ENCODE data around the gene TBL1X. TPM values are rescaled to one million over a fixed set of nuclear protein-coding genes. Genes with fewer than 3 reads are reported as not detected.

TBL1X gene
- polyA plus RNA-seq, 3 donors, result 12.5 to 19.5 (median 13.8) TPM

DNA sequence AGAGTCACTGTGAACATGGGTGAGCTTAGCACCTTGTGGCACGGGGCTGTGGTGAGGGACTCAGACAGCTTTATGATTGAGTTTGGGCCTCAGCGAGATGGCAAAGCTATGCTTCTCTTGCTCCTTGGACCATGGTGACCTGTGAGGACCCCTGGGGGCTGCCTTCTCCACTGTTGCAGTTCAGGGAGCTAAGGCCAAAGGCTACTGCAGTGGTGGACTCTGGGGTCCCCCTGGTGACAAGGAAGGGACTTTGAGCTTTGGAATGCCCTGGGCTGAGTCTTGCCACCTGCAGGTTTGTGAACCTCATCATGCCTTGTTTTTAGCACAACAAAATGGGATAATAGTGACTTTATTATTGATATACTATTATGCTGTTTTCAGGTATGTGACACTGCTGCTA, 36.5 kb downstream of the TBL1X start:
- Mint-ChIP-seq H3K4me3 (no peak overlapping the region), H3K27ac (no peak overlapping the region), H3K27me3 (ENCODE audit: low read depth in 3 of 3) (peaks cover 0 to 43% (median 0%) of the 10 kb centered on the region in 3 donors), H3K9me3 (peaks cover 0 to 12% (median 2%) of the 10 kb centered on the region in 7 donors), H3K4me1 (peaks cover 4% of the 10 kb centered on the region), H3K36me3 (peaks cover 42% of the 10 kb centered on the region in 2 donors)
- no peaks in the 10 kb centered on the region for H3K9me3 ChIP-seq (replicated peaks in 1 of 2; ENCODE audit: control insufficient read depth in 1 of 2, insufficient read depth in 1 of 2, low read length in 2 of 2)
- no peaks in the 10 kb centered on the region for H3K4me1 ChIP-seq (ENCODE audit: control insufficient read depth in 1 of 2, insufficient read depth in 2 of 2, low read length in 2 of 2)
- WGBS (ENCODE audit: insufficient coverage), result no CpG with 5 or more reads among the region's 2 CpGs
- no peaks in the 10 kb centered on the region for H3K27me3 ChIP-seq (ENCODE audit: control insufficient read depth in 2 of 2, insufficient read depth in 2 of 2, low read length in 2 of 2)
- H3K4me3 ChIP-seq (replicated peaks in 1 of 3; ENCODE audit: low read depth in 2 of 3, low read length in 3 of 3), result no peak overlapping the region
- TF ChIP-seq, protein P1, sequence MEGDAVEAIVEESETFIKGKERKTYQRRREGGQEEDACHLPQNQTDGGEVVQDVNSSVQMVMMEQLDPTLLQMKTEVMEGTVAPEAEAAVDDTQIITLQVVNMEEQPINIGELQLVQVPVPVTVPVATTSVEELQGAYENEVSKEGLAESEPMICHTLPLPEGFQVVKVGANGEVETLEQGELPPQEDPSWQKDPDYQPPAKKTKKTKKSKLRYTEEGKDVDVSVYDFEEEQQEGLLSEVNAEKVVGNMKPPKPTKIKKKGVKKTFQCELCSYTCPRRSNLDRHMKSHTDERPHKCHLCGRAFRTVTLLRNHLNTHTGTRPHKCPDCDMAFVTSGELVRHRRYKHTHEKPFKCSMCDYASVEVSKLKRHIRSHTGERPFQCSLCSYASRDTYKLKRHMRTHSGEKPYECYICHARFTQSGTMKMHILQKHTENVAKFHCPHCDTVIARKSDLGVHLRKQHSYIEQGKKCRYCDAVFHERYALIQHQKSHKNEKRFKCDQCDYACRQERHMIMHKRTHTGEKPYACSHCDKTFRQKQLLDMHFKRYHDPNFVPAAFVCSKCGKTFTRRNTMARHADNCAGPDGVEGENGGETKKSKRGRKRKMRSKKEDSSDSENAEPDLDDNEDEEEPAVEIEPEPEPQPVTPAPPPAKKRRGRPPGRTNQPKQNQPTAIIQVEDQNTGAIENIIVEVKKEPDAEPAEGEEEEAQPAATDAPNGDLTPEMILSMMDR (IDR thresholded peaks at IDR 0.05), result no peak
- no peak overlapping the region for H3K27ac ChIP-seq (ENCODE audit: low read depth in 1 of 2, low read length in 2 of 2)
- H2AFZ ChIP-seq (ENCODE audit: insufficient read depth, low read depth, low read length, poor library complexity, severe bottlenecking), result no peak overlapping the region
- H3K79me2 ChIP-seq (ENCODE audit: insufficient read depth, low read length), result peaks cover 22% of the 10 kb centered on the region
- peaks cover 78% of the 10 kb centered on the region for H4K20me1 ChIP-seq (ENCODE audit: insufficient read depth, low read length)
- no peak overlapping the region for H3K4me2 ChIP-seq (replicated peaks; ENCODE audit: extremely low read depth, low read length, poor library complexity, severe bottlenecking)
- H3K9ac ChIP-seq (ENCODE audit: insufficient read depth, low read length, poor library complexity, severe bottlenecking), result no peak overlapping the region
- no peak for DNase-seq
- intact Hi-C loops (cut with micrococcal nuclease), result no loop called here
- peaks cover 19 to 33% of the 10 kb centered on the region in 2 donors for H3K36me3 ChIP-seq (replicated peaks in 1 of 2; ENCODE audit: control insufficient read depth in 1 of 2, insufficient read depth in 2 of 2, low read length in 2 of 2)

- DNase-seq, result no peak
- Histone ChIP-seq H3K36me3 (replicated peaks in 1 of 2; ENCODE audit: control insufficient read depth in 1 of 2, insufficient read depth in 2 of 2, low read length in 2 of 2) (peaks cover 19 to 33% of the 10 kb centered on the region in 2 donors), H3K9me3 (replicated peaks in 1 of 2; ENCODE audit: control insufficient read depth in 1 of 2, insufficient read depth in 1 of 2, low read length in 2 of 2) (no peaks in the 10 kb centered on the region), H4K20me1 (ENCODE audit: insufficient read depth, low read length) (peaks cover 61% of the 10 kb centered on the region), H2AFZ (ENCODE audit: insufficient read depth, low read depth, low read length, poor library complexity, severe bottlenecking) (no peak overlapping the region), H3K79me2 (ENCODE audit: insufficient read depth, low read length) (peaks cover 12% of the 10 kb centered on the region), H3K4me1 (ENCODE audit: control insufficient read depth in 1 of 2, insufficient read depth in 2 of 2, low read length in 2 of 2) (no peaks in the 10 kb centered on the region), H3K4me3 (replicated peaks in 1 of 3; ENCODE audit: low read depth in 2 of 3, low read length in 3 of 3) (no peak overlapping the region), H3K9ac (ENCODE audit: insufficient read depth, low read length, poor library complexity, severe bottlenecking) (no peak overlapping the region), H3K4me2 (replicated peaks; ENCODE audit: extremely low read depth, low read length, poor library complexity, severe bottlenecking) (no peak overlapping the region), H3K27me3 (ENCODE audit: control insufficient read depth in 2 of 2, insufficient read depth in 2 of 2, low read length in 2 of 2) (no peaks in the 10 kb centered on the region), H3K27ac (ENCODE audit: low read depth in 1 of 2, low read length in 2 of 2) (no peak overlapping the region)
- Mint-ChIP-seq H3K27me3 (ENCODE audit: low read depth in 3 of 3) (peaks cover 0 to 37% (median 0%) of the 10 kb centered on the region in 3 donors), H3K4me3 (no peak overlapping the region), H3K4me1 (peaks cover 4% of the 10 kb centered on the region), H3K9me3 (peaks cover 0 to 12% (median 3%) of the 10 kb centered on the region in 7 donors), H3K36me3 (peaks cover 42 to 44% of the 10 kb centered on the region in 2 donors), H3K27ac (no peak overlapping the region)
- intact Hi-C loops (cut with micrococcal nuclease), result no loop called here
- WGBS (ENCODE audit: insufficient coverage), result no CpG with 5 or more reads among the region's 8 CpGs
- TF ChIP-seq, protein P1 (IDR thresholded peaks at IDR 0.05), result no peak
These were observed 38.4 kb downstream of the TBL1X start for GRCh38 chrX:9503261-9503660.
